ENCODE measurements around the gene GZF1.
"Not testable (repeated sequence)": the region's sequence is repeated elsewhere in the genome, so short reads cannot be mapped to it uniquely, and the experiment has no call there.

Gene GZF1

GRCh38 chr20:23347791-23348190 is 14.2 kb upstream of the GZF1 start:
- DNase-seq (ENCODE audit: low spot score): no peak

GRCh38 chr20:23348510-23348909 is 13.5 kb upstream of the GZF1 start:
- DNase-seq (ENCODE audit: low spot score): not testable (repeated sequence)

- peak; percentile 83 for DNase-seq (ENCODE audit: low spot score)
Measured at GRCh38 chr20:23349338-23350195, 12.4 kb upstream of the GZF1 start.

DNA sequence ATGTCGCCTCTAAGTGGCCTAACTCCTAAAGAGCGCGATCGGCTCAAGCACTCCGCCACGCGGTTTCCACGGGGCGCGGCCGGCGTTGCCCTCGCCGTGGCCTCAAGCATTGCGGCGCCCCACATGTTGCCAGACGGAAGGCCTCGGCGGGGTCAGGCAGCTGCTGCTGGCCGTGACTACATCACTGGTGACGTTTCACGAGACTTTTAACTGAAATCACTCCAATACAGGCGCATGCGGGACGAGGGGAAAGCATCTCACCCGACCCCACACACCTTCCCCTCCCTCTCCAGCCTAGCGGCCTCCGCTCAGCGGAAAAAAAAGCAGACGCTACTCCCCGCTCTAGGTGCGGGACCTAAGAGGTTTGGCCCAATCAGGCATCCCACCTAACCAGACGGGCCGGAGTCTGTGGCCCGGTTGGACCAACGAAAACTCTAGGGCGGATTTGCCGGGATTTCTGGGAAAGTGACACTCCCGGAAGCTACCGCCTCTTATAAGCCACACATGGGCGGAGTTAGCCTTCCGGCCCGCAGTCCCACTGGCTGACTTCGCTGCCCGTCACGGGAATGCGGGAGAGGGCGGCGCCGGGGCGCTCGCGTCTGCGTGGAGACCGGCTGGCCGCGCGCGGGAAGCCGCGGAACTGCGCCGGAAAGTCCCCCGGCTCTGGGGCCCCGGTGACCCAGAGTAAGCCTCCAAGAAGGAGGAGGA is 11.6 kb upstream of the GZF1 start, which contains the start of gene NXT1:
Gene NXT1, plus strand, starts transcription at position 596 of the 708 bp plus-strand sequence. CDS start 3,251 bp downstream, outside the sequence.
- DNase-seq (ENCODE audit: low spot score): peak; percentile 99

DNA sequence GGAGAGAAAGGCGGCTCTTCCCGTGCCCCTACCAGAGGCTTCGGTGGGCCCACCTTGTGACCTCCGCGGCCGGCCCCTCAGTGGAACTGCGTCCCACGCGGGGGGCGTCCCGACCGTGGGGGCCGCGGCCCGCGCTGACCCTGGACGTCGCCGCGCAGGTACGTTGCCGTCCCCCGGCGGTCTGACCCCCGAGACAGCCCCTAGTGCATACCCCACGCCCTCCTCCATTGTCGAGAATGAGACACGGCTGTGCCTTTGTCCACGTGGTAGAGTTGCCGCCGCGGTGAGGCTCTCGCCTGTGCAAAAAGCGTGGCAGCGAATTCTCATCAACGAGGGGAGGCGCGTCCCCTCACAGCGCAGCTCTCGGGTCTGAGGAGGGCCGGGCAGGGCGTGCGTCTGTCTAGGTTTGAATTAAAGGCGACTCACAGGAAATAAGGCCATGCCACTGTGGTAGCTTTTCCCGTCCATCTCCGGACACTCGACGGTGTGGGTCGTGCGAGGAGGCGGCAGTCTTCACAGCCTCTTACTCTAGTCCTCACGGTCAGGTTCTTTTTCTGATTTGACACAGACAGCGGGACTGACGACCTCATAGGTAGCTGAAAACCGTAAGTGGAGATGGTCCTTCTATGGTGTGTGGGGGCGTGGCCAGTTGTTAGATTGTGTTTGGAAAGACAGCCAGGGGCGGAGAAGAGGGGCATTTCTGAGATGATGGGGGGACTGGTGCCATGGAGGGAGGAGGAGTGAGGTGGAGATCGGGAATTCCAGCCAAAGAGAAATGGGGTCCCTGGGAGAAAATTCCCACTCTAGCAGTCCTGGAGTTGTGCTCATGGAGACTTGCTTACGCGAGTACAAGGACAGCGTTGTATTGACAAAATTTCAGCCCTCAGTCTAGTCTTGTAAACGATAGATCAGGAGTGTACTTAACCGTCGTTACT is 10.8 kb upstream of the GZF1 start:
- DNase-seq (ENCODE audit: low spot score): peak; percentile 58

DNA sequence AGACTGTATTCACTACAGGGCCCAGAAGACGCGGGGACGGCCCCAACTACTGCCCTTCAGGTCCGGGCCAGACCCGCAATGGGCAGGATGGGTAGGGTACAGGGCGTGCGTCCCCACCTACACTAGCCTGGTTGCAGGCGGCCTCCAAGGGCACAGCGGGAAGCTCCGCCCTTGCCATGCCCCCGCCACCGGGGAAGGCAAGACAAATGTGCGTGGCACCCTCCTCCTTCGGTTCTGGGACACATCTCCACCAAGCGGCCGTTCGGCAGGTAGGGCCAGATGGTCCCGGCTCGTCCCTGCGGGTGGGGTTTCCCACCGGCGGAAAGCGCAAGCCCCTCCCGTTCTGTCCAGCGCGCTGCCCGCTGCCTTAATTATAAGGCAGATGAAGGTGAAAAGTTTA is 5.8 kb upstream of the GZF1 start:
- DNase-seq (ENCODE audit: low spot score): no peak

DNA sequence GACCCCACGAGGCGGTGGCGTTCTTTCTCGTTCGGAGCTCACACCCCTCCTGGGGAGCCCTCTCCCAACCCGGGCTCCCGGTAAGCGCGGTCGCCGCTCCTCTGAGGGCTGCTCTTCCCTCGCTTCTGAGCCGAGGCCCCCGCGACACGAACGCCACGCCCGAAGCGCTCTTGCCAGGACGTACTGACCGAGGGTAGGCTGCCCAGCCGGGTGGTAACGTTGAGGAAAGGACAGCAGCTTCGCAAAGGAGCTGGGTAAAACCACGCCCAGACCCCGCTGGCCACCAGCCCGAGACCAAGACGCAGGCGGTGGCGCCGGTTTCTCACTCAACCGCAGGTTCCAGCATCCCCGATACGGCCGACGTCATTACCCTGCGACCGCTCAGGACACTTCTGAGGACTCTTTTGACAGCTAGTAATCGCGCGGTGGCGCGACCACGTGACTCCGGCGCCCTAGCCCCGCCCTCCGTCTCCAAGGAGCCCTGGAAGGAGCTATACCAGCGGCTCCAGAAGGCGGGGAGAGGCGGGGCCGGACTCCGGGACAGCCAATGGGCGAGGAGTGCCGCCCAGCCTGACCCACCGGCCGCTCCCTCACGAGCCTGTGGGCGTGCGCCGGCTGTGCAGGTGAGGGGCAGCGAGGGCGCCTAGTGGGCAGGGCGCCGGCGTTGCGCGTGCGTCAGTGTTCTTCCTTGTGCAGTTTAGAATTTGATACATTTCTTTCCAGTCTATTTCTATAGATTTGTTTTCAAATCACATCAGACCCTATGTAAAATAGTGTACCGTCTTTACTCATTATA is 4.0 kb upstream of the GZF1 start:
- peak; percentile 100 for DNase-seq (ENCODE audit: low spot score)

- DNase-seq (ENCODE audit: low spot score): no peak
Measured at GRCh38 chr20:23358563-23358906, 3.4 kb upstream of the GZF1 start.

DNA sequence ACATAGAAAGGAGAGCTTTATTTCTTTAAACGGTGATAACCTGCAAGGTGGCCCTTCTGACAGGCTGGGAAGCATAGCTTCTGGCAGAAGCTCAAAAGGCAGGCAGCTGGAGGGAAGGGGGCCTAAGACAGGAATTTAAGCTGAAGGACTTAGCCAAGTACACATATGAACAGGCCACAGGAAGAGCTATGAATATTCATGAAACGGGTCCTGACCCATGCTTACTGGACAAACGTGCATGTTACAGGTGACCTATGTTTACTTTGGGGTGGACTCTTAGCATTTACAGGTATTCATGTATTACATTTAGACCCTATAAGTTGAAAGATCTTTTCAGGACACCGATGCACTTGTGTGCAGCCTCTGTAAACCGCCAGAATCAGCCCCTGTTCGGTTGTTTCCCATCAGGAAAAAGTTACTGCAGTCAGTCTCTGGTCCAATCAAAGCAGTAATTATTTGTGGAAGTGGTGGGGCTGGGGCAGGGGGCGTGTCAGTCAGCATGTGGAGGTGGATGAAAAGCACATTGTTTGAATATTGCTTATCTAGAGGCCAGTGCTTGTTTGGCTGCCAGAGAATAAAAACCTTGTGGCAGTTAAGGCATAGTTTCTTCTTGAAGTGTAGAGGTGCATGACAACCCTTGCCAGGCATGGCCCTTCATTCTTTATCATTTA is 2.9 kb upstream of the GZF1 start:
- DNase-seq (ENCODE audit: low spot score): no peak

DNA sequence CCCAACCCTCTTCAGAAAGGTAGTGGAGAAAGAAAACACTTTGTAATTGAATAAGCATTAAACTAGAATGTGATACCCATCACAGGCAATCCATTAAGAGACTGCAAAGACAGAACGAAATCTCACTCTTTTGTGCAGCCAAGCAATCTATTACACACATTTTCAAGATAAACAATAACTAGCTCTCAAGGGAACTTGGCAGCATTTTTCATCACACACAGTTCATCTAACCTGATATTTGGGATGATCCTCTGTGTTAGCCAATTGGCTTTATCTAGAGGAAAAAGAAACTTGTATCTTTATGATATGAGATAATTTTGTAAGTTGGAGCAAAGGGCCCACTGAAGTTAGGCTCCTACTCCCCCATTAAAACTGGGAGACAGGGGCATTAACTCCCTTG is 1.5 kb upstream of the GZF1 start:
- no peak for DNase-seq (ENCODE audit: low spot score)

- peak; percentile 37 for DNase-seq (ENCODE audit: low spot score)
Measured at GRCh38 chr20:23361119-23361475, 885 bp upstream of the GZF1 start.

GRCh38 chr20:23362392-23363256 is 642 bp downstream of the GZF1 start:
- DNase-seq (ENCODE audit: low spot score): peak; percentile 42

- DNase-seq (ENCODE audit: low spot score): no peak
Measured at GRCh38 chr20:23363257-23363649, 1.3 kb downstream of the GZF1 start.

DNA sequence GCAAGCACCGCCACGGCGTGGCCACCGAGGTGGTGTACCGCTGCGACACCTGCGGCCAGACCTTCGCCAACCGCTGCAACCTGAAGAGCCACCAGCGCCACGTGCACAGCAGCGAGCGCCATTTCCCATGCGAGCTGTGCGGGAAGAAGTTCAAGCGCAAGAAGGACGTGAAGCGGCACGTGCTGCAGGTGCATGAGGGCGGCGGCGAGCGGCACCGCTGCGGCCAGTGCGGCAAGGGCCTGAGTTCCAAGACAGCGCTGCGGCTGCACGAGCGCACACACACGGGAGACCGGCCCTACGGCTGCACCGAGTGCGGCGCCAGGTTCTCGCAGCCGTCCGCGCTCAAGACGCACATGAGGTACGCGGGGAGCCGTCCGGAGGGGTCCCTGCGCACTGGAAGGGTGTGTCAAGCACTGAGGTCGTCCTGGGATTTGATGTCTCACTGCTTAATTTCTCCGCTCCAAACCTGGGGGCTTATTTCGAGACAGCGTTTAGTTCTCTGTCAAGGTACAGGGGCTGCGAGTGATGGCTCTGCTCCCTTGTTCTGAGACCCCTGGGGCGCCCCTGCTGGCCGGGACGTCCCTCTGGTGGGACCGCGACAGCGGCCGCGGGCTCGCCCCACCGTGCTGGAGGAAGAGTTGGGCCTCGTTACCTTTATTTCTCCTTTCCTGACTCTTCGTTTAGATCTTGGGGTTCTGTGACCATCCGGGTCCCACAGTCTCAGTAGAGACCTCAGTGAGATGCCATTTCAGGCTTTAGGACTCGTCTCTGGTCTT is 3.6 kb downstream of the GZF1 start:
- no peak for DNase-seq (ENCODE audit: low spot score)

- DNase-seq (ENCODE audit: low spot score): peak; percentile 33
Measured at GRCh38 chr20:23366384-23366783, 4.4 kb downstream of the GZF1 start.

DNA sequence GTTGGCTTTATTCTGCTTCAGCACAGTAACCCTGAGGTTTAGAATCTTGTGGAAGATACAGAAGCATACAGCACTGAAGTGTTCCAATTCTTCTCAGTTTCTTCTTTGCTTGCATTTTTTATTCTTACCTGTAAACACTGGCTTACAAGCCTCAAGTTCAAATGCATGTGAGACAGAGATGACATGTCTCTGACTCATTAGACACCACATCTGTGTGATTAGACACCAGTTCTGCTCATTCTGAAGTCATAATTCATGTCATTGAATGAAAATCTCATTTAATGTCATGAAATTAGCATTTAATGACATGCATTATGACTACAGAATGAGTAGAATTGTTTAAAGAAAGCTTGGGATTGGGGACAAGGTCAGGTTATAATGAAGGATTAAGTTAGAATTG is 5.8 kb downstream of the GZF1 start:
- DNase-seq (ENCODE audit: low spot score): peak; percentile 61

GRCh38 chr20:23368316-23369071 is 6.5 kb downstream of the GZF1 start:
- DNase-seq (ENCODE audit: low spot score): no peak

- no peak for DNase-seq (ENCODE audit: low spot score)
Measured at GRCh38 chr20:23369072-23369823, 7.3 kb downstream of the GZF1 start.
